H1 (cell line): ENCODE measurements around the gene SESN1. TPM values are rescaled to one million over a fixed set of nuclear protein-coding genes. Genes with fewer than 3 reads are reported as not detected.

Experiments
- CTCF ChIA-PET: fragments of 300-600 bp; sonication (Branson Sonifier 250); formaldehyde crosslinking; loops from one replicate; lab custom pipeline; 2021; ENCODE audit not compliant: partially characterized antibody; lab: Charles Lee
- POLR2A ChIA-PET: fragments of 300-600 bp; sonication (Branson Sonifier 250); formaldehyde crosslinking; loops from one replicate; lab custom pipeline; 2021; ENCODE audit warnings: inconsistent platforms; ENCODE audit not compliant: partially characterized antibody; lab: Charles Lee
- DNase-seq, 2 experiments: peaks; one replicate each; pipeline versions ENCODE4 v3.0.0 to v3.0.0-alpha.2; 2010 to 2022; ENCODE audit warnings: low spot score in 2 of 2, low read depth in 1 of 2, mixed read lengths in 1 of 2
- FAIRE-seq: peaks from 2 replicates; lab custom pipeline; 2011; peaks lifted over from hg19 to GRCh38; lab: Jason Lieb, UNC
- H2AFZ ChIP-seq: 2 replicates; pipeline ENCODE4 v1.8.1; 2012; ENCODE audit warnings: low read length, inconsistent platforms
- H2AK5ac ChIP-seq: 2 replicates; pipeline ENCODE4 v1.6.1; 2013; ENCODE audit warnings: low read depth, low read length
- H2BK120ac ChIP-seq: replicated peaks from 2 replicates; pipeline ENCODE3; 2013; ENCODE audit warnings: low read depth, low read length, inconsistent platforms
- H2BK12ac ChIP-seq: 2 replicates; pipeline ENCODE4 v1.6.1; 2013; ENCODE audit warnings: low read depth, low read length
- H2BK15ac ChIP-seq: 2 replicates; pipeline ENCODE4 v1.6.1; 2013; ENCODE audit warnings: low read length
- H2BK20ac ChIP-seq: 2 replicates; pipeline ENCODE4 v1.6.1; 2013; ENCODE audit warnings: low read length
- H2BK5ac ChIP-seq: 2 replicates; pipeline ENCODE4 v1.6.1; 2013; ENCODE audit warnings: low read depth, low read length
- H3K14ac ChIP-seq: 2 replicates; pipeline ENCODE4 v1.6.1; 2013; ENCODE audit warnings: inconsistent platforms; ENCODE audit not compliant: insufficient read length
- H3K18ac ChIP-seq: 2 replicates; pipeline ENCODE4 v1.6.1; 2013; ENCODE audit warnings: low read length; ENCODE audit errors: extremely low read depth
- H3K23ac ChIP-seq: 2 replicates; pipeline ENCODE4 v1.6.1; 2013; ENCODE audit warnings: inconsistent platforms; ENCODE audit not compliant: insufficient read length
- H3K23me2 ChIP-seq: 2 replicates; pipeline ENCODE4 v1.6.1; 2013; ENCODE audit warnings: low read depth, low read length
- H3K27ac ChIP-seq: 2 replicates; pipeline ENCODE4 v1.6.1; 2011; ENCODE audit warnings: low read depth, low read length, inconsistent platforms
- H3K27me3 ChIP-seq, 4 experiments: replicated peaks in 1 of 4; 1 replicate in 1 of 4; 2 replicates in 3 of 4; pipeline versions ENCODE4 v1.6.1 to v1.8.1; 2011 to 2013; ENCODE audit warnings: low read length in 3 of 4, mild to moderate bottlenecking in 3 of 4, inconsistent platforms in 2 of 4, mixed read lengths in 2 of 4, moderate library complexity in 1 of 4; ENCODE audit not compliant: control insufficient read depth in 3 of 4, insufficient read depth in 3 of 4; ENCODE audit errors: extremely low read depth in 1 of 4
- H3K36me3 ChIP-seq, 4 experiments: 2 replicates each; pipeline versions ENCODE4 v1.6.1 to v1.8.1; 2011 to 2013; ENCODE audit warnings: mild to moderate bottlenecking in 4 of 4, low read length in 3 of 4, moderate library complexity in 2 of 4, control low read depth in 1 of 4, inconsistent platforms in 1 of 4; ENCODE audit not compliant: insufficient read depth in 4 of 4, control insufficient read depth in 2 of 4
- H3K4ac ChIP-seq: replicated peaks from 2 replicates; pipeline ENCODE3; 2013; ENCODE audit warnings: low read length, low read depth, mixed read lengths, inconsistent platforms; ENCODE audit not compliant: insufficient read length
- H3K4me1 ChIP-seq, 4 experiments: replicated peaks in 1 of 4; 1 replicate in 1 of 4; 2 replicates in 3 of 4; pipeline versions ENCODE4 v1.6.1 to v1.8.1; 2011 to 2013; ENCODE audit warnings: low read length in 3 of 4, inconsistent platforms in 2 of 4, mixed read lengths in 1 of 4; ENCODE audit not compliant: insufficient read depth in 4 of 4, control insufficient read depth in 3 of 4
- H3K4me2 ChIP-seq, 2 experiments: 2 replicates each; pipeline versions ENCODE4 v1.6.1 to v1.8.1; 2011 to 2013; ENCODE audit warnings: low read depth in 2 of 2, low read length in 2 of 2, control low read depth in 1 of 2, inconsistent platforms in 1 of 2, mild to moderate bottlenecking in 1 of 2; ENCODE audit not compliant: insufficient read depth in 1 of 2
- H3K4me3 ChIP-seq, 4 experiments: fragments of 200-600, 300-600 bp in 1 of 4; sonication (generic), shearing (Covaris generic), sonication (Bioruptor Twin) in 1 of 4; 2 replicates each; pipeline versions ENCODE4 v1.5.1 to v1.8.1; 2011 to 2016; ENCODE audit warnings: low read length in 4 of 4, low read depth in 3 of 4, control low read depth in 2 of 4, inconsistent platforms in 2 of 4, mild to moderate bottlenecking in 2 of 4, mixed read lengths in 1 of 4, moderate library complexity in 1 of 4; ENCODE audit not compliant: insufficient read depth in 2 of 4; ENCODE audit errors: extremely low read depth in 1 of 4
- H3K56ac ChIP-seq: replicated peaks from 2 replicates; pipeline ENCODE3; 2013; ENCODE audit warnings: low read depth, mild to moderate bottlenecking, mixed read lengths, low read length, inconsistent platforms; ENCODE audit not compliant: insufficient read length
- H3K79me1 ChIP-seq: 2 replicates; pipeline ENCODE4 v1.6.1; 2013; ENCODE audit warnings: low read depth, low read length, control low read depth
- H3K79me2 ChIP-seq, 2 experiments: 2 replicates each; pipeline versions ENCODE4 v1.6.1 to v1.8.1; 2012 to 2013; ENCODE audit warnings: low read length in 2 of 2, mild to moderate bottlenecking in 2 of 2, inconsistent platforms in 1 of 2; ENCODE audit not compliant: insufficient read depth in 2 of 2, control insufficient read depth in 1 of 2
- H3K9ac ChIP-seq, 4 experiments: replicated peaks in 1 of 4; 1 replicate in 1 of 4; 2 replicates in 3 of 4; pipeline versions ENCODE4 v1.6.1 to v1.8.1; 2011 to 2013; ENCODE audit warnings: low read depth in 3 of 4, low read length in 3 of 4, control low read depth in 2 of 4, mild to moderate bottlenecking in 2 of 4, moderate library complexity in 2 of 4, inconsistent platforms in 1 of 4; ENCODE audit errors: extremely low read depth in 1 of 4
- H3K9me3 ChIP-seq, 2 experiments: 2 replicates each; pipeline versions ENCODE4 v1.6.1 to v1.8.1; 2012 to 2013; ENCODE audit warnings: mild to moderate bottlenecking in 2 of 2, moderate library complexity in 2 of 2, control low read depth in 1 of 2, inconsistent platforms in 1 of 2, low read depth in 1 of 2, low read length in 1 of 2, mixed read lengths in 1 of 2; ENCODE audit not compliant: insufficient read depth in 2 of 2
- H4K20me1 ChIP-seq, 2 experiments: replicated peaks in 1 of 2; 2 replicates each; pipeline versions ENCODE3 to v1.8.1; 2011 to 2013; ENCODE audit warnings: inconsistent platforms in 2 of 2, low read length in 2 of 2, mild to moderate bottlenecking in 1 of 2; ENCODE audit not compliant: insufficient read depth in 2 of 2, control insufficient read depth in 1 of 2
- H4K5ac ChIP-seq: 2 replicates; pipeline ENCODE4 v1.6.1; 2013; ENCODE audit warnings: low read length, low read depth, mixed read lengths, inconsistent platforms; ENCODE audit not compliant: insufficient read length
- H4K8ac ChIP-seq: 2 replicates; pipeline ENCODE4 v1.8.0; 2013; ENCODE audit warnings: mild to moderate bottlenecking, moderate library complexity, low read length, inconsistent platforms; ENCODE audit not compliant: insufficient read depth; ENCODE audit errors: extremely low read depth
- H4K91ac ChIP-seq: replicated peaks from 2 replicates; pipeline ENCODE3; 2013; ENCODE audit warnings: low read length, mixed read lengths, inconsistent platforms; ENCODE audit not compliant: insufficient read length
- BACH1 ChIP-seq: IDR thresholded peaks from 2 replicates; pipeline ENCODE4 v1.6.1; 2012; ENCODE audit warnings: low read length, improper control_type of control experiment
- CEBPB ChIP-seq: IDR thresholded peaks from 2 replicates; pipeline ENCODE4 v1.6.1; 2012; ENCODE audit warnings: low read depth, low read length
- KDM4A ChIP-seq: IDR thresholded peaks from one replicate; pipeline ENCODE4 v1.7.1; 2012; ENCODE audit warnings: low read depth, mild to moderate bottlenecking, moderate library complexity, low read length, inconsistent platforms; ENCODE audit not compliant: severe bottlenecking
- KDM5A ChIP-seq: fragments of 200-600 bp; IDR thresholded peaks from 2 replicates; pipeline ENCODE4 v1.7.1; 2012; ENCODE audit warnings: mild to moderate bottlenecking, low read length, inconsistent platforms, mixed read lengths
- PHF8 ChIP-seq: fragments of 200-600 bp; sonication (generic); conservative IDR thresholded peaks from 2 replicates; pipeline ENCODE4 v1.7.1; 2012; ENCODE audit warnings: low read depth, mild to moderate bottlenecking, inconsistent platforms, low read length, moderate library complexity
- POLR2AphosphoS5 ChIP-seq: IDR thresholded peaks from 2 replicates; pipeline ENCODE4 v1.6.1; 2011; ENCODE audit warnings: low read depth, low read length
- SP4 ChIP-seq: IDR thresholded peaks from 2 replicates; pipeline ENCODE4 v1.6.1; 2012; ENCODE audit warnings: low read length, inconsistent platforms
- TAF1 ChIP-seq: IDR thresholded peaks from 2 replicates; pipeline ENCODE4 v1.6.1; 2011; ENCODE audit warnings: mild to moderate bottlenecking, low read depth, low read length
- WGBS, 2 experiments: shearing (Covaris generic) in 1 of 2; methylation state at CpG; one replicate each; pipeline versions ENCODE4 v1.1.6 to v1.1.7; 2013 to 2015; ENCODE audit warnings: low lambda C conversion rate in 2 of 2, mixed read lengths in 2 of 2, inconsistent platforms in 1 of 2, low coverage in 1 of 2, missing lambda C conversion rate in 1 of 2; ENCODE audit not compliant: insufficient replicate concordance in 2 of 2, insufficient coverage in 1 of 2, insufficient read length in 1 of 2; ENCODE audit errors: extremely low coverage in 1 of 2, missing lambda C conversion rate in 1 of 2; 5-methylcytosine and 5-hydroxymethylcytosine counted together
- polyA plus RNA-seq, 7 experiments: library from polyadenylated mRNA; depleted of rRNA in 3 of 7; stranded (reverse) in 5 of 7; unstranded in 2 of 7; fragments of >200 nt in 5 of 7; fragments of 200-250 nt in 2 of 7; gene quantifications; 1 replicate in 5 of 7; 2 replicates in 1 of 7; 4 replicates in 1 of 7; pipeline versions ENCODE4 v1.2.1 to v1.2.3, GENCODE V29; 2011 to 2013; ENCODE audit warnings: missing spikeins in 2 of 7, mixed read lengths in 2 of 7
- total RNA-seq: library from RNA; stranded (reverse); fragmentation: NEBNext Ultra II Directional; extraction: Animal tissue kit (Norgen Biotek cat#: 25700); gene quantifications from 2 replicates; pipeline ENCODE4 v1.2.1, GENCODE V29; 2021

Gene SESN1
- total and polyA plus RNA-seq, 2 of the 8 experiments (the other 6 are each of a cell fraction or from before 2014, with no cell fraction given): 12.8 to 15.6 TPM

- Histone ChIP-seq H3K9me3 (no peaks in the 10 kb centered on the region), H3K56ac (no peak overlapping the region), H4K8ac (no peak overlapping the region), H2BK12ac (no peak overlapping the region), H3K79me1 (no peaks in the 10 kb centered on the region), H4K5ac (no peak overlapping the region), H3K79me2 (no peaks in the 10 kb centered on the region), H2AK5ac (no peak overlapping the region), H3K4me1 (no peaks in the 10 kb centered on the region), H3K27ac (no peak overlapping the region), H3K4me3 (no peak overlapping the region), H2BK20ac (no peak overlapping the region), H3K4ac (no peak overlapping the region), H3K23me2 (no peaks in the 10 kb centered on the region), H3K14ac (no peak overlapping the region), H3K9ac (no peak overlapping the region), H3K27me3 (no peaks in the 10 kb centered on the region), H4K20me1 (peaks cover 0 to 2% of the 10 kb centered on the region in 2 experiments), H2BK120ac (no peak overlapping the region), H2BK5ac (no peak overlapping the region), H3K36me3 (no peaks in the 10 kb centered on the region), H2BK15ac (no peak overlapping the region), H3K18ac (no peak overlapping the region), H3K4me2 (no peak overlapping the region), H2AFZ (no peak overlapping the region), H4K91ac (no peak overlapping the region), H3K23ac (no peak overlapping the region)
- ChIA-PET CTCF (interaction anchor here (1.0 kb wide), 1 partner anchor 37 kb away, joined by 3 read pairs; no protein-coding TSS in a partner anchor), POLR2A (no interaction called here)
- FAIRE-seq (no peak), DNase-seq (no peak)
- WGBS, 2 experiments: 87% methylated on average over 16 of the region's 16 CpGs; no CpG with 5 or more reads in 1 of the 2 experiments
- no peak for TF ChIP-seq KDM5A
- TF ChIP-seq TAF1: no peak
- TF ChIP-seq SP4: no peak
- no peak for TF ChIP-seq POLR2AphosphoS5
- no peak for TF ChIP-seq PHF8
- no peak for TF ChIP-seq KDM4A
- TF ChIP-seq CEBPB: no peak
- TF ChIP-seq BACH1: no peak
These were observed 143.2 kb downstream of the SESN1 start for GRCh38 chr6:108951351-108951953.
